B cell (primary cell): Measurements from ENCODE around the gene ADGRV1. TPM values are rescaled to one million over a fixed set of nuclear protein-coding genes. Genes with fewer than 3 reads are reported as not detected.

Experiments
- ATAC-seq: fragments of 200-7000 bp; cut with Tn5 transposase; one replicate; pipeline ENCODE4 v1.10.0; 2021; ENCODE audit warnings: low read depth, mild to moderate bottlenecking, moderate number of reproducible peaks, moderate library complexity
- CTCF ChIA-PET: fragments of 350-600 bp; sonication (Branson Sonifier 250); formaldehyde crosslinking; loops from one replicate; lab custom pipeline; 2021; ENCODE audit warnings: antibody characterized with exemption, inconsistent platforms; lab: Charles Lee
- POLR2A ChIA-PET: fragments of 350-600 bp; sonication (Branson Sonifier 250); formaldehyde crosslinking; loops from one replicate; lab custom pipeline; 2021; ENCODE audit warnings: antibody characterized with exemption; lab: Charles Lee
- DNase-seq: peaks from one replicate; pipeline ENCODE4 v3.0.0; 2013
- H2AFZ ChIP-seq: 2 replicates; pipeline ENCODE4 v1.6.1; 2012; ENCODE audit warnings: mild to moderate bottlenecking, low read depth, low read length; ENCODE audit not compliant: insufficient read depth, poor library complexity, severe bottlenecking
- H3K27ac ChIP-seq, 2 donors: 1 replicate in 1 of 2; 2 replicates in 1 of 2; pipeline ENCODE4 v1.5.1; 2012 to 2013; ENCODE audit warnings: low read length in 2 of 2, mild to moderate bottlenecking in 2 of 2, moderate library complexity in 1 of 2
- H3K27me3 ChIP-seq, 4 experiments: fragments of 200-600 bp in 1 of 4; sonication (generic) in 1 of 4; replicated peaks in 1 of 4; 1 replicate in 2 of 4; 2 replicates in 2 of 4; pipeline versions ENCODE4 v1.6.1 to v1.7.0; 2013 to 2016; ENCODE audit warnings: low read length in 3 of 4, mild to moderate bottlenecking in 2 of 4, mixed read lengths in 1 of 4, moderate library complexity in 1 of 4; ENCODE audit not compliant: insufficient read depth in 4 of 4, control insufficient read depth in 3 of 4; ENCODE audit errors: control extremely low read depth in 1 of 4
- H3K36me3 ChIP-seq, 2 experiments: replicated peaks in 1 of 2; 1 replicate in 1 of 2; 2 replicates in 1 of 2; pipeline versions ENCODE4 v1.6.1 to v1.7.1; 2013; ENCODE audit warnings: low read length in 1 of 2; ENCODE audit not compliant: insufficient read depth in 2 of 2, control insufficient read depth in 1 of 2; ENCODE audit errors: control extremely low read depth in 1 of 2, extremely low read depth in 1 of 2
- H3K4me1 ChIP-seq, 2 donors: fragments of 200-600 bp in 1 of 2; sonication (generic) in 1 of 2; 1 replicate in 1 of 2; 2 replicates in 1 of 2; pipeline versions ENCODE4 v1.5.1 to v1.6.1; 2013 to 2017; ENCODE audit warnings: low read length in 2 of 2; ENCODE audit not compliant: control insufficient read depth in 2 of 2, insufficient read depth in 2 of 2
- H3K4me2 ChIP-seq: replicated peaks from 2 replicates; pipeline ENCODE3; 2012; ENCODE audit warnings: mild to moderate bottlenecking, low read depth, low read length; ENCODE audit not compliant: poor library complexity, severe bottlenecking
- H3K4me3 ChIP-seq, 5 experiments: fragments of 200-600 bp in 1 of 5; sonication (generic) in 1 of 5; 1 replicate in 3 of 5; 2 replicates in 2 of 5; pipeline versions ENCODE4 v1.5.1 to v1.7.0; 2011 to 2016; ENCODE audit warnings: low read length in 4 of 5, mild to moderate bottlenecking in 4 of 5, low read depth in 2 of 5, control low read depth in 1 of 5, moderate library complexity in 1 of 5; ENCODE audit not compliant: insufficient read depth in 1 of 5; ENCODE audit errors: control extremely low read depth in 1 of 5, extremely low read depth in 1 of 5
- H3K79me2 ChIP-seq: fragments of 200-600 bp; sonication (generic); one replicate; pipeline ENCODE4 v1.6.0; 2016; ENCODE audit warnings: low read length; ENCODE audit not compliant: control insufficient read depth, insufficient read depth
- H3K9ac ChIP-seq: fragments of 200-600 bp; sonication (generic); 2 replicates; pipeline ENCODE4 v1.6.1; 2017; ENCODE audit warnings: mild to moderate bottlenecking, low read length, moderate library complexity
- H3K9me3 ChIP-seq, 3 donors: one replicate each; pipeline versions ENCODE4 v1.6.1 to v1.7.1; 2013; ENCODE audit warnings: low read length in 2 of 3; ENCODE audit not compliant: control insufficient read depth in 2 of 3, insufficient read depth in 1 of 3; ENCODE audit errors: control extremely low read depth in 1 of 3
- H4K20me1 ChIP-seq: 2 replicates; pipeline ENCODE4 v1.6.0; 2012; ENCODE audit warnings: mild to moderate bottlenecking, low read length; ENCODE audit not compliant: insufficient read depth, control insufficient read depth, poor library complexity, severe bottlenecking
- H3K27ac Mint-ChIP-seq: one replicate; pipeline ENCODE4 v1.8.0; 2021; ENCODE audit warnings: mixed read lengths
- H3K27me3 Mint-ChIP-seq: one replicate; pipeline ENCODE4 v1.8.0; 2021; ENCODE audit warnings: mixed read lengths
- H3K4me1 Mint-ChIP-seq: one replicate; pipeline ENCODE4 v1.8.0; 2021; ENCODE audit warnings: mixed read lengths
- H3K4me3 Mint-ChIP-seq: one replicate; pipeline ENCODE4 v1.8.0; 2021; ENCODE audit warnings: mixed read lengths
- H3K9me3 Mint-ChIP-seq: one replicate; pipeline ENCODE4 v1.8.0; 2022; ENCODE audit warnings: mixed read lengths; ENCODE audit not compliant: insufficient read depth
- EZH2 ChIP-seq: IDR thresholded peaks from 2 replicates; pipeline ENCODE4 v1.6.1; 2012; ENCODE audit warnings: borderline replicate concordance, low read depth, mild to moderate bottlenecking, moderate library complexity, low read length; ENCODE audit not compliant: insufficient read depth, poor library complexity, severe bottlenecking
- WGBS: methylation state at CpG from one replicate; pipeline ENCODE4 v1.1.5; 2013; ENCODE audit warnings: missing lambda C conversion rate; ENCODE audit not compliant: insufficient coverage; 5-methylcytosine and 5-hydroxymethylcytosine counted together
- intact Hi-C: fragments of 100-400 bp; cut with micrococcal nuclease; formaldehyde crosslinking; loops from one replicate; pipeline ENCODE4 v1.10.0; 2022
- polyA plus RNA-seq: library from polyadenylated mRNA; depleted of rRNA; stranded (reverse); fragments of >200 nt; gene quantifications from 2 replicates; pipeline ENCODE4 v1.2.3, GENCODE V29; 2012
- total RNA-seq, 2 donors: library from RNA; stranded (reverse); fragments of 120-200 nt in 1 of 2; gene quantifications; 1 replicate in 1 of 2; 2 replicates in 1 of 2; pipeline versions ENCODE4 v1.2.3 to v1.2.4, GENCODE V29; 2013 to 2022
- TF ChIP-seq, protein P1 (sequence below): fragments of 200-600 bp; IDR thresholded peaks from one replicate; pipeline ENCODE4 v1.8.0; 2022; ENCODE audit warnings: antibody characterized with exemption, mild to moderate bottlenecking

Gene ADGRV1
- total and polyA plus RNA-seq, 2 donors (not counting 1 experiment from before 2014, with no cell fraction given): 0.07 TPM; not detected in 1

DNA sequence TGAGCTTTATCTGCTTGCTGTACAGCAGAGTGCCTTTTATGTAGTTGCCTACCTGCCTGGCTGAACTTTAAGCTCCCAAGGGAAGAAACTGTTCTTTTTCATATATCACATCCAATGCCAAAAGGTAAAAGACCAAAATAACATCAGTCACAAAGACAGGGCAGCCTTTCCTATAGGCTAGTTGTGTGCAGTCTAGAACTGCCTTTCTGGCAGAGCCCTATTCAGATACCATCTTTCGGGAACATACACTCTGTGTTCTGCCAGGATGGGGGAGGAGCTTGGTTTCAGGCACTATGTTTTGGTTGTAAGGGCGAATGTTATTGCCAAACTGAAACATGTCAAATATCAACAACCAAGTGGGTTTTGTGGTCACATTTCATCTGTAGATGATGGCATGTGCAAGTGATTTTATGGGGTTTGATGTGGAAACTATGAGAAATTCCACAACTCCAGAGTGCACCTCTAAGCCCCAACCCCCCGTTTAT, 314.5 kb downstream of the ADGRV1 start:
- ATAC-seq (no peak), DNase-seq (no peak)
- Histone ChIP-seq H3K27me3 (peaks cover 0 to 3% (median 1%) of the 10 kb centered on the region in 4 experiments), H3K36me3 (no peaks in the 10 kb centered on the region), H2AFZ (no peak overlapping the region), H3K4me1 (no peaks in the 10 kb centered on the region), H3K4me2 (no peak overlapping the region), H3K79me2 (no peaks in the 10 kb centered on the region), H3K9me3 (no peaks in the 10 kb centered on the region), H3K4me3 (no peak overlapping the region), H3K27ac (no peak overlapping the region), H4K20me1 (no peaks in the 10 kb centered on the region), H3K9ac (no peak overlapping the region)
- ChIA-PET CTCF (interaction anchor here (4.7 kb wide), 1 partner anchor 548 kb away, joined by 28 read pairs; no protein-coding TSS in a partner anchor), POLR2A (no interaction called here)
- Mint-ChIP-seq H3K4me1 (no peaks in the 10 kb centered on the region), H3K27ac (no peak overlapping the region), H3K4me3 (no peak overlapping the region), H3K27me3 (peaks cover 26% of the 10 kb centered on the region), H3K9me3 (no peaks in the 10 kb centered on the region)
- intact Hi-C loops: no loop called here
- TF ChIP-seq, protein P1, sequence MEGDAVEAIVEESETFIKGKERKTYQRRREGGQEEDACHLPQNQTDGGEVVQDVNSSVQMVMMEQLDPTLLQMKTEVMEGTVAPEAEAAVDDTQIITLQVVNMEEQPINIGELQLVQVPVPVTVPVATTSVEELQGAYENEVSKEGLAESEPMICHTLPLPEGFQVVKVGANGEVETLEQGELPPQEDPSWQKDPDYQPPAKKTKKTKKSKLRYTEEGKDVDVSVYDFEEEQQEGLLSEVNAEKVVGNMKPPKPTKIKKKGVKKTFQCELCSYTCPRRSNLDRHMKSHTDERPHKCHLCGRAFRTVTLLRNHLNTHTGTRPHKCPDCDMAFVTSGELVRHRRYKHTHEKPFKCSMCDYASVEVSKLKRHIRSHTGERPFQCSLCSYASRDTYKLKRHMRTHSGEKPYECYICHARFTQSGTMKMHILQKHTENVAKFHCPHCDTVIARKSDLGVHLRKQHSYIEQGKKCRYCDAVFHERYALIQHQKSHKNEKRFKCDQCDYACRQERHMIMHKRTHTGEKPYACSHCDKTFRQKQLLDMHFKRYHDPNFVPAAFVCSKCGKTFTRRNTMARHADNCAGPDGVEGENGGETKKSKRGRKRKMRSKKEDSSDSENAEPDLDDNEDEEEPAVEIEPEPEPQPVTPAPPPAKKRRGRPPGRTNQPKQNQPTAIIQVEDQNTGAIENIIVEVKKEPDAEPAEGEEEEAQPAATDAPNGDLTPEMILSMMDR: no peak
- TF ChIP-seq EZH2: no peak
- WGBS: no CpG with 5 or more reads among the region's 3 CpGs

DNA sequence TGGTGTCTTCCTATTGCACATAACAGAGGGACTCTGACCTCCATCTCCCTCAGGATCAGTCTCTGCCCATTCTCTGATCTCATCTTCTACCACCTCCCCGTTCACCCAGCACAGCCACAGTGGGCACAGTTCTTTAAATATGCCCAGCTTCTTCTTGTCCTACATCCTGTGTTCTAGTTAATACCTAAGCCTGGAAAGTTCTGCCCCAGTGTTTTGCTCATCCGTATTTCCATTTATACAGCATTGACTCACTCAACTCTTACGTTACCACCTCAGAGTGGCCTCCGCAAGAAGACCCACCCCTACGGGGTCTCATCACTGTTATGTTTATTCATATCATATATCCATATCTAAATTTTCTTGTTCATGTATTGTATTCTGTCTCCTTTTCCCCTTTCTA, 315.5 kb downstream of the ADGRV1 start:
- TF ChIP-seq, protein P1: no peak
- no peak for TF ChIP-seq EZH2
- Histone ChIP-seq H3K4me3 (no peak overlapping the region), H3K36me3 (no peaks in the 10 kb centered on the region), H4K20me1 (no peaks in the 10 kb centered on the region), H3K79me2 (no peaks in the 10 kb centered on the region), H3K27me3 (peaks cover 0 to 3% (median 1%) of the 10 kb centered on the region in 4 experiments), H3K4me2 (no peak overlapping the region), H3K27ac (no peak overlapping the region), H2AFZ (no peak overlapping the region), H3K9ac (no peak overlapping the region), H3K4me1 (no peaks in the 10 kb centered on the region), H3K9me3 (no peaks in the 10 kb centered on the region)
- Mint-ChIP-seq H3K27ac (no peak overlapping the region), H3K4me1 (no peaks in the 10 kb centered on the region), H3K4me3 (no peak overlapping the region), H3K27me3 (peaks cover 26% of the 10 kb centered on the region), H3K9me3 (no peaks in the 10 kb centered on the region)
- WGBS: 75% methylated on average over 1 of the region's 5 CpGs
- CTCF ChIA-PET: no interaction called here
- no peak for ATAC-seq
- POLR2A ChIA-PET: no interaction called here
- intact Hi-C loops: no loop called here
- no peak for DNase-seq
